Glomerular endothelial cell (primary cell): ENCODE results near the gene ALG12. TPM values are rescaled to one million over a fixed set of nuclear protein-coding genes. Genes with fewer than 3 reads are reported as not detected.
A peak's percentile ranks its signal among the peaks of the same experiment; 100 is the strongest.

ENCODE experiments used
- DNase-seq: peaks from one replicate; pipeline ENCODE4 v3.0.0-alpha.2; 2011; ENCODE audit warnings: low read depth, low spot score; ENCODE audit errors: extremely low read depth
- total RNA-seq: library from RNA; depleted of rRNA; stranded (reverse); fragments of >200 nt; gene quantifications from 2 replicates; pipeline ENCODE4 v1.2.3, GENCODE V29; 2015

The ALG12 gene
- total RNA-seq, 1 donor from 2014 or later: 14.5 TPM

GRCh38 chr22:49933236-49934159 lies 15.3 kb upstream of the ALG12 start:
- no peak for DNase-seq

GRCh38 chr22:49930596-49931412 lies 12.6 kb upstream of the ALG12 start:
- DNase-seq: peak; percentile 81

GRCh38 chr22:49929994-49930575 lies 11.8 kb upstream of the ALG12 start:
- DNase-seq: no peak

- DNase-seq: no peak
Measured at GRCh38 chr22:49929211-49929979, 11.2 kb upstream of the ALG12 start.

- DNase-seq: no peak
Measured at GRCh38 chr22:49928555-49929210, 10.4 kb upstream of the ALG12 start.

GRCh38 chr22:49928185-49928495 lies 9.9 kb upstream of the ALG12 start:
- no peak for DNase-seq

GRCh38 chr22:49927483-49928184 lies 9.4 kb upstream of the ALG12 start:
- no peak for DNase-seq

- DNase-seq: no peak
Measured at GRCh38 chr22:49926916-49927315, 8.7 kb upstream of the ALG12 start.

- no peak for DNase-seq
Measured at GRCh38 chr22:49925525-49926128, 7.4 kb upstream of the ALG12 start.

GRCh38 chr22:49924113-49924833 lies 6.0 kb upstream of the ALG12 start:
- no peak for DNase-seq

GRCh38 chr22:49923445-49923844 lies 5.2 kb upstream of the ALG12 start:
- DNase-seq: no peak

GRCh38 chr22:49922926-49923325 lies 4.7 kb upstream of the ALG12 start:
- DNase-seq: no peak

- DNase-seq: no peak
Measured at GRCh38 chr22:49922484-49922883, 4.2 kb upstream of the ALG12 start.

- DNase-seq: no peak
Measured at GRCh38 chr22:49921508-49922278, 3.5 kb upstream of the ALG12 start.

- no peak for DNase-seq
Measured at GRCh38 chr22:49920859-49921258, 2.6 kb upstream of the ALG12 start.

GRCh38 chr22:49918911-49919881 lies 958 bp upstream of the ALG12 start:
- DNase-seq: no peak

- DNase-seq: no peak
Measured at GRCh38 chr22:49916831-49917230, 1.4 kb downstream of the ALG12 start.
